DMS53 treated with DMSO at 0.1 percent for 48 hours (cell line): ENCODE data around the gene CACNA1C.

Experiments used
- DNase-seq: peaks from one replicate; lab custom pipeline; 2025; ENCODE audit not compliant: unreplicated experiment; lab: John Stamatoyannopoulos, UW

CACNA1C gene

GRCh38 chr12:2273288-2273687, 220.5 kb downstream of the CACNA1C start:
- DNase-seq: no peak

GRCh38 chr12:2273751-2274150, 221.0 kb downstream of the CACNA1C start:
- DNase-seq: no peak

DNA sequence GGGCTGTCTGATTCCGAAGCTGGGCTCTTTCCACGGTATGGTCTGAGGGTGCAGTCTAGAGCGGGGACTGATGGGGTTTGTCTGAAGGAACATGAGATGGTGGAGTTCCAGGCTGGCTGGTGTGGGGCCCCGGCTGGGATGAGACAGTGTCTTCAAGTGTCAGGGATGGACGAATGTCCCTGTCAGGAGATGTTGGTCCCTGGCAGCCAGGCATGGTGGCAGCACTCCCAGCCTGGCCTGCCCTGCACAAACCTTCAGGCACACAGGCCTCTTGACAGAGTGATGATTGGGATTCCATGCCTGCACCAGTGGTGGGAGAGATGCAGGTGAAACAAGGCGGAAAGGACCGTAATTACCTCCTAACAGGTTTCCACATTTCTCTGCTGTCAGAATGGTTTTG, 221.9 kb downstream of the CACNA1C start:
- DNase-seq: no peak

GRCh38 chr12:2276288-2277033, 223.7 kb downstream of the CACNA1C start:
- DNase-seq: no peak

- DNase-seq: no peak
Measured at GRCh38 chr12:2277492-2278155, 224.8 kb downstream of the CACNA1C start.

DNA sequence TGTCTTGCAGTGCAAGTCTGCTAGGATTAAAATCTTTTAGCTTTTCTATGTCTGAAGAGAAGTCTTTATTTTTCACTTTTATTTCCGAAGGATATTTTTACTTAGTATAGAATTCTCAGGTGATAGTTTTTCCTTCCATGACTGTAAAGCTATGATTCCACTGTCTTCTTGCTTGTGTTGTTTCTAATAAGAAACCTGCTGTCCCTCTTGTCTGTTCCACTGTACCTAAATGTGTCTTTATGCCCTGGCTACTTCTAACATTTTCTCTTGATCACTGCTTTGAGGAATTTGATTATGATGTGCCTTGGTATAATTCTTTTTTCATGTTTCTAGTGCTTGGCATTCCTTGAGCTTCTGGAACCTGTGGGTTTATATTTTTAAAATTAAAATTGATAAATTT, 228.7 kb downstream of the CACNA1C start:
- no peak for DNase-seq

- no peak for DNase-seq
Measured at GRCh38 chr12:2282318-2282717, 229.5 kb downstream of the CACNA1C start.

GRCh38 chr12:2283480-2283879, 230.7 kb downstream of the CACNA1C start:
- DNase-seq: no peak

DNA sequence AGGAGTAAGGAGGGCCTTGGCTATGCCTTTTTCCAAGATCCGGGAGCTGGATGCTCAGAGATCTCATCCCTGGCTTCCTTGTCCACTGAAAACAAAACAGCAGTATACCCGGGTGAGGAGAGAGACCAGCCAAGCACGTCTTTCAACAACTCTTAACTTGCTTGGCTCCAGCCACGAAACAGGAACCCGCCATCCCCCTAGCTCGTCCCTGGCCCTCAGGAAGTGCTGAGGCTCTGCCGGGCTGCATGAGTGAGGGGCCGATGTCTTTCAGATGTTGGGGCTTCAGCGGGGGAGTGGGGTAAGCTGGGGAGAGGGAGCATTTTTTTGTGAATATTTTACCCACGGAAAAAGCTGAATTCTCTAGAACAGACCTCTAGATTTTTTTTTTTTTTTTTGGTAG, 231.1 kb downstream of the CACNA1C start:
- no peak for DNase-seq

DNA sequence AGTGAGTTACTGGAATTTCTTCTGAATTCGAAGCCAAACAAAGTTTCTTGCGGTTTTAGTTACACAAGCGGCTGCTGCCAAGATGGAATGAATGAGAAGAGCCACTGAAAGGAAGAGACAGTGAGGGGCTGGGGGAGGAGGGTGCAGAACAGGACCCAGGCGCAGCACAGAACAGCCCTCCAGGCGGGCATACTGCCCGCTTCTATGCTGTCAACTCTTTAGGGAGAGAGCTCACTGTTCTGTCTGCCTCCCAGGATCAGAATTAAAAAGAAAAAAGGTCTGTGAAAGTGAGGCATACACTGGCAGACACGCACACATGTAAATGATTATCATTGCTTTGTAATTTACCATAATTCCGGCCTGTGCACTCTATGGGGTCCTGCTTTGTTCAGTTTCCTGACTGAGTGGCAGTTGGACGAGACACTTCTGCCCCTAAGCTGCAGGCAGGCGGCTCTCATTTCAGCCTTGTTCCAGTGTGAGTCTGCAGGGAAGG, 231.6 kb downstream of the CACNA1C start:
- DNase-seq: no peak

- DNase-seq: no peak
Measured at GRCh38 chr12:2284857-2285256, 232.1 kb downstream of the CACNA1C start.

DNA sequence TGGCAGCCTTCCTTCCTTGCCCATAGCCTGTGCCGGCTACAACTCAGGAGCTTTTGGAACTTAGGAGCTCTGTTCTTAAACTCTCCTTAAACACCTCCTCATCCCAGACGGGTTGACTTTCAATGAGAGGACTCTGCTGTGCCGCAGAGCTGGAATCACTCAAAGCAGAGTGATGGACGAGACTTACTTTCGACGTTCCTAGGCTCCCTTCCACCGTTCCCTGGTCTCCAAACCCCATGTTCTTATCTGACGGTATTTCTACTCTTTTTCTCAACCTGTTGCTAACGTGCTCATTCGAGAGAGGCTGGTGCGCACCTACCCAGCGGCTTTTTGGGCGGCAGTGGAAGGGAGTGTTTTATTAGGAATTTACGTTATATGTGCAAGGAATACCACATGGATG, 232.7 kb downstream of the CACNA1C start:
- DNase-seq: no peak

- no peak for DNase-seq
Measured at GRCh38 chr12:2286047-2286446, 233.3 kb downstream of the CACNA1C start.

- no peak for DNase-seq
Measured at GRCh38 chr12:2286461-2287131, 233.8 kb downstream of the CACNA1C start.

DNA sequence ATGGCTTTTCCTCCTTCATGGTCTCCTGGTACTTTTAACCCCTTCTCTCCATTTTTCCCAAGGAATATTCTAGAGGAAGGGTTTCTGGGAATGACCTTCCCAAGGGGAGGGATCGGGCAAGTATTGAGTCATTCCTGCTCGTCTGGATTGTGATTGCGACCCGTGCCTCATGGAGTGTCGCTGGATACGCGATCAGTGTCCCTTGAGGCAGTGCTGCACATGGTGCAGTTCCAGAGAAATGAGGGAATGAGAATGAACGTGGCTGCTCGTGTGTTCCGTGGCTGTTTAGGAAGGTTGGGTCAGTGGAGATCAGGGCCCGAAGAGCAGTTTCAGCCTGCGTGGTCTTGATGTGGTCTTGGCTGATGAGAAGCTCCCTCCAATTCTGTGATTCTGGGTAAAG, 234.4 kb downstream of the CACNA1C start:
- no peak for DNase-seq

DNA sequence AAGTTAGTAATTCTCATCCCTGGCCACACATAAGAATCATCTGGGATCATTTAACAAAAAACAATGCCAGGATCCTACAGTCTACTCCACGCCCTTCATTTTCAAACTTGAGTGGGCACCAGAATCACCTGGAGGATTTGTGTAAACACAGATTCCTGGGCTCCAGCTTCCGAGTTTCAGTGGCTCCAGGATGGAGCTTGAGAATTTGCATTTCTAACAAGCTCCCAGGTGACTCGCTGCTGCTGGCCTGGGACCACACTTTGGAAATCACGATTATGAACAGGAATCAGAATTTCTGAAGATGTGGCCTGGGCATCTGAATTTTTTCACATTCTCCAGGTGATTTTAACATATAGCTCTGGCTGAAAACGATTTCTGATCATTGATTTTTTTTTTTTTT, 234.8 kb downstream of the CACNA1C start:
- no peak for DNase-seq

- DNase-seq: no peak
Measured at GRCh38 chr12:2288001-2288400, 235.2 kb downstream of the CACNA1C start.

DNA sequence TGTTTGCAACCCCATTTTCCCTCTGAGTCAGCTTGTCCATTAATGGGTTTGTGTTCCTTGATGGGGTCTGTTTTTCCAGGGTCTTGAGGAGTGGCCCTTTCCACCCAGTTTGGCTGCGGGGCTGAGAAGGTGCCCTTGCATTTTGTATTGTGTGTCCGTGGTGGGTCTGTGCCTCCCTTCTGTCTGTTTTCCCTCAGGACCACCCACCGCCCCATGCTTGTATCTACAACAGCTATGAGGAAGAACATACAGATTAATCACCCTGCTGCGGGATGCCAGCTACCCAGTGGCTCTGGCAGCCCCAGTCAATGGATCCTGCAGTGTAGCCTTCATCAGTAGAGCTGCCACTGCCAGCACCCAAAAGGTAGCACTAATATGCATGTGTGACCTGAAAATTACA, 235.7 kb downstream of the CACNA1C start:
- DNase-seq: no peak

DNA sequence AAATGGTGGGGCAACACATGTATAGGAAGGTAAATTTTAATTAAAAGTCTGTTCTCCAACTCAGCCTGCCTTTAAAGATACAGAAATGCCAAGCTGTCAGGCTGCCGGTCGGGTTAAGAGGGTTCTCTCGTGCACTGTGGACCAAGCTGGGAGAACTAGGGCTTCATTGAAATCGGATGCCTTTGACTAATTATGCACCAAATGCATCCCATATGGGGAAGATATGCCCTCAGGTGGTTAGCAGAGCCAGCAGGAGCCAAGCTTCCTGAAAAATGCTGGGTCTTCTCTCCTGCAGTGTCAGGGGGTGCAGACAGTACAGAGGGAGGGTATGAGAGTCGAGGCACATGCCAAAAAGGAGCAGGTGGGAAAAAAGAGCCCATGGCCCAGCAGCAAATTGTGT, 236.1 kb downstream of the CACNA1C start:
- no peak for DNase-seq

GRCh38 chr12:2289525-2289924, 236.7 kb downstream of the CACNA1C start:
- DNase-seq: no peak

- DNase-seq: no peak
Measured at GRCh38 chr12:2290091-2290490, 237.3 kb downstream of the CACNA1C start.

GRCh38 chr12:2290516-2291065, 237.8 kb downstream of the CACNA1C start:
- DNase-seq: no peak
